Brain microvascular endothelial cell (primary cell): ENCODE measurements around the gene TTC9C.
A peak's percentile ranks its signal among the peaks of the same experiment; 100 is the strongest.
"Not testable (repeated sequence)": the region's sequence is repeated elsewhere in the genome, so short reads cannot be mapped to it uniquely, and the experiment has no call there.

ENCODE experiments used
- DNase-seq: peaks from one replicate; pipeline ENCODE4 v3.0.0-alpha.2; 2020
- H3K27ac ChIP-seq: fragments of 250-450 bp; sonication (Bioruptor Pico); 2 replicates; pipeline ENCODE4 v1.5.1; 2020; ENCODE audit warnings: mild to moderate bottlenecking, moderate library complexity
- H3K27me3 ChIP-seq: fragments of 250-450 bp; sonication (Bioruptor Pico); replicated peaks from 2 replicates; pipeline ENCODE4 v1.5.1; 2020; ENCODE audit warnings: mild to moderate bottlenecking
- H3K36me3 ChIP-seq: fragments of 250-450 bp; sonication (Bioruptor Pico); replicated peaks from 2 replicates; pipeline ENCODE4 v1.5.1; 2020; ENCODE audit warnings: mild to moderate bottlenecking
- H3K4me3 ChIP-seq: 2 replicates; pipeline ENCODE4 v1.5.1; 2011; ENCODE audit warnings: low read depth, mild to moderate bottlenecking, control low read depth, low read length, moderate library complexity
- in situ Hi-C: cut with HindIII; loops from 2 replicates; pipeline ENCODE4 v1.10.0; 2017; ENCODE audit warnings: low sequenced_read_pairs, low pct_ligation_motif_present
- TF ChIP-seq, protein P1 (sequence below): IDR thresholded peaks from 2 replicates; pipeline ENCODE4 v1.5.1; 2011; ENCODE audit warnings: low read depth, mild to moderate bottlenecking, moderate library complexity, low read length, control low read depth, inconsistent platforms; ENCODE audit errors: missing control alignments

Gene TTC9C

GRCh38 chr11:62752177-62752785 is 24.0 kb downstream of the TTC9C start:
- H3K27ac ChIP-seq, result no peak overlapping the region
- DNase-seq, result no peak
- TF ChIP-seq, protein P1, sequence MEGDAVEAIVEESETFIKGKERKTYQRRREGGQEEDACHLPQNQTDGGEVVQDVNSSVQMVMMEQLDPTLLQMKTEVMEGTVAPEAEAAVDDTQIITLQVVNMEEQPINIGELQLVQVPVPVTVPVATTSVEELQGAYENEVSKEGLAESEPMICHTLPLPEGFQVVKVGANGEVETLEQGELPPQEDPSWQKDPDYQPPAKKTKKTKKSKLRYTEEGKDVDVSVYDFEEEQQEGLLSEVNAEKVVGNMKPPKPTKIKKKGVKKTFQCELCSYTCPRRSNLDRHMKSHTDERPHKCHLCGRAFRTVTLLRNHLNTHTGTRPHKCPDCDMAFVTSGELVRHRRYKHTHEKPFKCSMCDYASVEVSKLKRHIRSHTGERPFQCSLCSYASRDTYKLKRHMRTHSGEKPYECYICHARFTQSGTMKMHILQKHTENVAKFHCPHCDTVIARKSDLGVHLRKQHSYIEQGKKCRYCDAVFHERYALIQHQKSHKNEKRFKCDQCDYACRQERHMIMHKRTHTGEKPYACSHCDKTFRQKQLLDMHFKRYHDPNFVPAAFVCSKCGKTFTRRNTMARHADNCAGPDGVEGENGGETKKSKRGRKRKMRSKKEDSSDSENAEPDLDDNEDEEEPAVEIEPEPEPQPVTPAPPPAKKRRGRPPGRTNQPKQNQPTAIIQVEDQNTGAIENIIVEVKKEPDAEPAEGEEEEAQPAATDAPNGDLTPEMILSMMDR, result no peak
- H3K36me3 ChIP-seq, result peaks cover 3% of the 10 kb centered on the region
- in situ Hi-C loops, result no loop called here
- H3K27me3 ChIP-seq, result no peaks in the 10 kb centered on the region
- H3K4me3 ChIP-seq, result no peak overlapping the region

GRCh38 chr11:62752994-62753735 is 24.9 kb downstream of the TTC9C start:
- in situ Hi-C loops, result no loop called here

DNA sequence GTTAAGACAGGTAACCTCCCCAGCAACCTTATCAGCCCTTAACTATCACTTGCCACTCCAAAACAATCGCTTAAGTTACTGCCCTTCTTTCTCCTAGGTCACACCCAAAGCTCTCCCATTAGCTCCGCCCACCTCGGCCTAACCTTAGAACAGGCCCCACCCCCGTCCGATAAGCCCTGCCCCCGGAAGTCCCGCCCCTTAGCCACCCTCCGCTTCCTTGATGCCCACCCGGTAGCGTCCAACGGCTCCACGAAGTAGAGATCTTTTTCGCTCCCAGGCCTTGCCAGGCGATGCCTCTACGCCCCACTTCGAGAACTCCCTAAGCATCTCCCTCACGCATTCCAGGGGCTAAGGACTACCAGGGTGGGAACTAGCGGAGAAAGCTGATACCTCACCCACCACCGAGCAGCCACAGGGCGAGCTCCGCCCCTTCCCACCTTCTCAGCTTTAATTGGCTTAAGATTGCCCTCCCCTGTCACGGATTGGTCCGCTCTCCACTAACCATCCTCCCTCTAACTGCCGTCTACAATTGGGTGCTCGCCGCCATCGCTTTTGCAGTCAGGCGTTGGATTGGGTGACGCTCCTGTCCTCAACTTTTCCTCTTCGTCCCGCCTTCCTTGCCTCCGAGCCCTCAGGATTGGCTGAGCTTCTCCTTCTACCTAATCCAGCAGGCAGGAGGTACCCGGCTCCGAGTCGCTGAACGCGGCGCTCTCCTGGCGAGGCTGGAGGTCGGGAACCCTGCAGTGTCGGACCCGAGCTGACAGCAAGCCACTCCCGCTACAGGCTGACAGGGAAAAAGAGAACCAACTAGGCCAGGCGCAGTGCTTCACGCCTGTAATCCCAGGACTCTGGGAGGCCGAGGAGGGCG is 25.7 kb downstream of the TTC9C start, which contains the start of gene ZBTB3:
ZBTB3 (minus strand) TSS at position 425 of the 868 bp plus-strand sequence. CDS start 496 bp downstream, outside the sequence.
- peak within 1 kb of the TSS; percentile 94 for H3K4me3 ChIP-seq
- peak within 1 kb of the TSS; percentile 94 for H3K27ac ChIP-seq
- H3K27me3 ChIP-seq, result no peaks in the 10 kb centered on the region
- peaks cover 3% of the 10 kb centered on the region for H3K36me3 ChIP-seq
- in situ Hi-C loops, result no loop called here
- TF ChIP-seq, protein P1, result no peak
- peak; percentile 99 for DNase-seq

More at GRCh38 chr11:62752994-62753735, 24.9 kb downstream of the TTC9C start:
- peak overlapping the region; percentile 94 for H3K27ac ChIP-seq
- TF ChIP-seq, protein P1, result no peak
- no peak for DNase-seq
- H3K36me3 ChIP-seq, result peaks cover 3% of the 10 kb centered on the region
- no peaks in the 10 kb centered on the region for H3K27me3 ChIP-seq
- H3K4me3 ChIP-seq, result peak overlapping the region; percentile 94

DNA sequence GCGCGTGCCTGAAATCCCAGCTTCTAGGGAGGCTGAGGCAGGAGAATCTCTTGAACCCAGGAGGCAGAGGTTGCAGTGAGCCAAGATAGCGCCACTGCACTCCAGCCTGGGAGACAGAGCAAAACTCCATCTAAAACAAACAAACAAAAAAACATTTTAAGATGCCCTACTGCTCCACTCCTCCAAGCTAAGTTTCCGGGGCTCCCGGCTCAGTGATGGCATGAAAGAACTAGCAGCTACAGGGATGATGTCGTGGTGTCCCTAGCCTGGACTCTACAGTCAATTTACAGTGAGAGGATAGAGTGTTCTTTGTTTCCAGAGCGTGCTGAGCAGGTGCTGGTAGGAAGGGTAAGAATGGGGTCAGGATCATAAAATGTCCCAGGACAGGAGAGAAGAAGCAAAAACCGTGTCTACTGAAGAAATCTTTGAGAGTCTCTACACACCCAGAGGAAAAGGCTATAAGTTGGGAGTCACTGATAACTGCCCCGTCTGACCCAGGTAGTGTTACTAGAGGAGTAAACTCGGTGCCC is 26.9 kb downstream of the TTC9C start:
- in situ Hi-C loops, result no loop called here
- no peak overlapping the region for H3K27ac ChIP-seq
- peaks cover 3% of the 10 kb centered on the region for H3K36me3 ChIP-seq
- H3K27me3 ChIP-seq, result no peaks in the 10 kb centered on the region
- TF ChIP-seq, protein P1, result no peak
- no peak overlapping the region for H3K4me3 ChIP-seq
- no peak for DNase-seq

DNA sequence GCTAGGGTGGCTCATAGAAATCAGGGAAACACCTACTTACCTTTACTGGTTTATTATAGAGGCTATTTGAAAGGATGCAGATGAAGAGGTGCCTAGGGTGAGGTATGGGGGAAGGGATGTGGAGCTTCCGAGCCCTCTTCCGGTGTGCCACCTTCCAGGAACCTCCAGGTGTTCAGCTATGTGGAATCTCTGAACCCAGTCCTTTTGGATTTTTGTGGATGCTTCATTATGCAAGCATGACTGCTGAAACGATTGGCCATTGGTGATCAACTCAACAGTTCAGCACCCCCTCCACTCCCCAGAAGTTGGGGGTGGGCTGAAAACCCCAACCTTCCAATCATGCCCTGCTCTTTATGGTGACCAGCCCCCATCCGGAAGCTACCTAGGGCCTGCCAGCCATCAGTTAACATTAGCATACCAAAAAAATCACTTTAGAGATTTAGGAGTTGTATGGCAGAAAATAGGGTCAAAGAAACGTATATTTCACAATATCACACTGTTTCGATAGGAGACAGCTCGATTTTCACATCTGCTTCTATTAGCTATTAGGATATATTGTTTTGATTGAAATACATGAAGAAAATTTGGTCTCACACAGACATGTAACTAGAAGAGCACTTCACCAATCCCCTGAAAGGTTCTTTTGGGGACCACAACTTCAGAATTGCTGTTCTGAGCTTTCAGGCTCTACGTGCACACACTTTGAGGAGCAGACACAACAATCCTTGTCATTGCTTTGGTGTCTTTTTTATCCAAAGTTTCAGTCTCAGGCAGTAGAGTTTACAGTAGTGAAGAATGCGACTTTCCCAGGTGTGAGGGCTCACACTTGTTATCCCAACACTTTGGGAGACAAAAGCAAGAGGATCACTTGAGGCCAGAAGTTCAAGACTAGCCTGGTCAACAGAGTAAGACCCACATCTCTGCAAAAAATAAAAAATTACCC is 29.8 kb downstream of the TTC9C start:
- TF ChIP-seq, protein P1, result no peak
- no peak overlapping the region for H3K4me3 ChIP-seq

DNA sequence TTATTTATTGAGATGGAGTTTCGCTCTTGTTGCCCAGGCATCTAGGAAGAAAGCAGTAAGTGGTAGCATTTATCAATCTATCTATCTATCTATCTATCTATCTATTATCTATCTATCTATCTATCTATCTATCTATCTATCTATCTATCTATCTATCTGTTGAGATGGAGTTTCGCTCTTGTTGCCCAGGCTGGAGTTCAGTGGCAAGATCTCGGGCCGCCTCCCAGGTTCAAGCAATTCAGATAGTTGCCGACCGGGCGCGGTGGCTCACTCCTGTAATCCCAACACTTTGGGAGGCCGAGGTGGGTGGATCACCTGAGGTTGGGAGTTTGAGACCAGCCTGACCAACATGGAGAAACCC is 32.6 kb downstream of the TTC9C start:
- DNase-seq, H3K36me3 ChIP-seq, in situ Hi-C loops, H3K27ac ChIP-seq, H3K27me3 ChIP-seq: not testable (repeated sequence)
- H3K4me3 ChIP-seq, result peak overlapping the region; percentile 5

More for the DNA sequence above, 29.8 kb downstream of the TTC9C start:
- DNase-seq, result no peak
- no peaks in the 10 kb centered on the region for H3K36me3 ChIP-seq
- no peaks in the 10 kb centered on the region for H3K27me3 ChIP-seq
- no peak overlapping the region for H3K27ac ChIP-seq
- in situ Hi-C loops, result no loop called here
